ENCODE measurements around the gene NRIP1. TPM values are rescaled to one million over a fixed set of nuclear protein-coding genes. Genes with fewer than 3 reads are reported as not detected.

NRIP1 gene
- 7.8 to 15.2 TPM (median 14.4 TPM) in 5 replicates for total RNA-seq (2022; extraction: Qiagen RNA extraction)

DNA sequence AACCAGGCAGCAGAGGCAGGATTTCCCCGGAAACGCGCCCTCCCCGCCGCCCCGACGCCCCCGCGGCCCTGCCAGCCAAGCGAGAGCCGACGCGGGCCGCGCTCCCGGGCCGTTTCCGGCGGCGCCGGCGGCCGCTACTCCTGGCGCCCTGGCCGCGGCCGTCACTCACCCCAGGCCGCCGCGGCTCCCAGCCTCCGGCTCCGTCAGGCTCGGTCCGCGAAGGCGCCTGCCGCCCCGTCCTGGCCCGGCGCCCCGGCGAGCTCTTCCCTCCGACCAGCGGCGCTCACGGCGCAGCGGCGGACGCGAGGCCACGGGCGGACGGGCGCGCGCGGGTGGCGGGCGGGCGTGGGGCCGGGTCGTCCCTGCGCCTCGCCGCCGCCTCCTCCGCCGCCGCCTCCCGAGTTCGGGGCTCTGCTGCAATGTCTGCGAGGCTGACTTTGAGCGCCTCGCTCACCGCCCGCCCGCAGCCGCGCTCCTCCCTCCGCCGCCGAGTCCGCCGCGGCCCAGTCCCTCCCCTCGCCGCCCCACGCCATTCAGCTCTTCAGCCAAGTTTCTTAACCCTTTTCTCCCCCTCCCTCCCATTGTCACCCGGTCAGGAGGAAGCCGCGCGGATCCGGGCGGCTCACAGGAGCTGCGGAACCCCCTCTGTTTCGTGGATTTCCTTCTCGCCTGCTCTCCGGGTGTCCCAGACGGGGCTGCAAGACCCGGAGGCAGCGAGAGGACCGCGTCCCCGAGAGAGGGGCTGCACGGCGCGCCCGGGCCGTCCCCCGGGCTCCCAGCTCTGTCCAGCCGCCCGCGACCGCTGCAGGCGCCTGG is at the start of gene NRIP1:
TSS of gene NRIP1 (minus strand) at position 425 of the 816 bp plus-strand sequence. CDS start 96,808 bp downstream, outside the sequence.

Data from A549 treated with dexamethasone at 1 μM for 4 hours (cell line).